ENCODE measurements around the gene TRIM69. TPM values are rescaled to one million over a fixed set of nuclear protein-coding genes. Genes with fewer than 3 reads are reported as not detected.

Gene TRIM69
- total RNA-seq, 1 experiment from 2014 or later: 22.7 TPM

DNA sequence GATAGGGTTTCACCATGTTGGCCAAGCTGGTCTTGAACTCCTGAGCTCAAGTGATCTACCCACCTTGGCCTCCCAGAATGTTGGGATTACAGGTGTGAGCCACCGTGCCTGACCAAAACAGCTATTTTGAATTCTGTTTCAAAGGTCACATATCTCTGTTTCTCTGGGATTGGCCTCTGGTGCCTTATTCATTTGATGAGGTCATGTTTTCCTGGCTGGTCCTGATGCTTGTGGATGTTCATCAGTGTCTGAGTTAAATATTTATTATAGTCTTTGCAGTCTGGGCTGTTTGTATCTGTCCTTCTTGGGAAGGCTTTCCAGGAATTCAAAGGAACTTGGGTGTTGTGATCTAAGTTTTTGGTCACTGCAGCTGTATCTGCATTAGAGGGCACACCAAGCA, 30.3 kb upstream of the TRIM69 start:
- Histone ChIP-seq H3K4me1 (ENCODE audit: low read length) (peaks cover 11% of the 10 kb centered on the region), H3K9ac (ENCODE audit: low read length) (no peak overlapping the region), H3K27me3 (ENCODE audit: low read length) (no peaks in the 10 kb centered on the region), H3K4me3 (ENCODE audit: low read length) (no peak overlapping the region), H3K9me3 (ENCODE audit: low read length) (no peaks in the 10 kb centered on the region), H3K79me2 (ENCODE audit: low read length) (peaks cover 4% of the 10 kb centered on the region), H3K9me2 (replicated peaks; ENCODE audit: insufficient read depth, low read length) (no peaks in the 10 kb centered on the region), H4K20me1 (ENCODE audit: insufficient read depth, low read depth, low read length) (no peaks in the 10 kb centered on the region), H2AFZ (ENCODE audit: low read length) (no peak overlapping the region), H3K4me2 (ENCODE audit: low read depth, low read length, poor library complexity, severe bottlenecking) (no peak overlapping the region), H3K36me3 (ENCODE audit: insufficient read depth, low read length) (no peaks in the 10 kb centered on the region), H3K27ac (ENCODE audit: low read length) (no peak overlapping the region)
- no peak for DNase-seq

DNA sequence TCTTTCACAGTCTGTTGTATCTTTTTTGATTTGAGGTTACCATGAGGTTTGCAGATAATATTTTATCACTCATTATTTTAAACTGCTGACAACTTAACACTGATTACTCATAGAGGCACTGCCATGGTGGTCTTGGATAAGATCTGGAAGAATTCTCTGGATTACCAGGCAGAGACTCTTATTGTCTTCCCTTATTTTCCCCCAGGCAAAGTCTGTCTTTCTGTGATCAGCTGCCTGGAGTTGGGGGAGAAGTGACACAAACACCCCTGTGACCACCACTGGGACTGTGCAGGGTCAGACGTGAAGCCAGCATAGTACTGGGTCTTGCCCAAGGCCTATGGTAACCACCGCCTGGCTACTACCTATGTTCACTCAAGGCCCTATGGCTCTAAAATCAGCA, 29.9 kb upstream of the TRIM69 start:
- H3K27me3 ChIP-seq (ENCODE audit: low read length): no peaks in the 10 kb centered on the region
- H3K79me2 ChIP-seq (ENCODE audit: low read length): peaks cover 6% of the 10 kb centered on the region
- H3K4me3 ChIP-seq (ENCODE audit: low read length): no peak overlapping the region
- no peaks in the 10 kb centered on the region for H3K9me3 ChIP-seq (ENCODE audit: low read length)
- peaks cover 11% of the 10 kb centered on the region for H3K4me1 ChIP-seq (ENCODE audit: low read length)
- H3K9ac ChIP-seq (ENCODE audit: low read length): no peak overlapping the region
- H3K27ac ChIP-seq (ENCODE audit: low read length): no peak overlapping the region
- H3K4me2 ChIP-seq (ENCODE audit: low read depth, low read length, poor library complexity, severe bottlenecking): no peak overlapping the region
- H3K9me2 ChIP-seq (replicated peaks; ENCODE audit: insufficient read depth, low read length): no peaks in the 10 kb centered on the region
- peaks cover under 1% of the 10 kb centered on the region; the same call in 1 of the 2 replicates for H4K20me1 ChIP-seq (ENCODE audit: insufficient read depth, low read depth, low read length)
- no peaks in the 10 kb centered on the region for H3K36me3 ChIP-seq (ENCODE audit: insufficient read depth, low read length)
- no peak overlapping the region for H2AFZ ChIP-seq (ENCODE audit: low read length)
- DNase-seq: no peak

DNA sequence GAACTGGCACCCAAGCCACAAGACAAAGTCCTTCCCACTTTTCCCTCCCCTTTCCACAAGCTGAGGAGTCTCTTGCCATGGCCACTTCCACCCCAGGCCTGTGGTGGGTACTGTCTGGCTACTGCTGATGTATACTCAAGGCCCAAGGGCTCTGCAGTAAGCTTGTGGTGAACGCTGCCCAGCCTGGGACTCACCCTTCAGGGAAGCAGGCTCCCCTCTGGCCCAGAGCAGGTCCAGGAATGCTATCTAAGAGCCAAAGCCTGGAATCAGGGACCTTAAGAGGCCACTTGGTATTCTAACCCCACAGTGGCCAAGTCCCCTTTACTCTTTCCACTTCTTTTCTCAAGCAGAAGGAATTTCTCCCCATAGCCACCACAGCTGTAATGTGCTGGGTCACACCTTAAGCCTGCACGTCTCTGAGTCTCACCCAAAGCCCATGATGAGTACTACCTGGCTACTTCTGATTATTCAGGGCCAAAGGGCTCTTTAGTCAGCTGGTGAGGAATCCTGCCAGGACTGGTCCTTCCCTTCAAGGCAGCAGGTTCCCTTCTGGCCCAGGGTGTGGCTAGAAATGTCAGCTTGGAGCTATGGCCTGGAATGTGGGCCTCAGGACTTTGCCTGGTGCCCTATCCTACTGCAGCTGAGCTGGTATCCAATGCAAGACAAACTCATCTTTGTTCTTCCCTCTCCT, 29.2 kb upstream of the TRIM69 start:
- H3K9me2 ChIP-seq (replicated peaks; ENCODE audit: insufficient read depth, low read length): no peaks in the 10 kb centered on the region
- no peak overlapping the region for H3K4me2 ChIP-seq (ENCODE audit: low read depth, low read length, poor library complexity, severe bottlenecking)
- H3K9ac ChIP-seq (ENCODE audit: low read length): no peak overlapping the region
- H3K9me3 ChIP-seq (ENCODE audit: low read length): no peaks in the 10 kb centered on the region
- no peak overlapping the region for H3K27ac ChIP-seq (ENCODE audit: low read length)
- no peak overlapping the region for H3K4me3 ChIP-seq (ENCODE audit: low read length)
- H2AFZ ChIP-seq (ENCODE audit: low read length): no peak overlapping the region
- peaks cover 1% of the 10 kb centered on the region for H3K36me3 ChIP-seq (ENCODE audit: insufficient read depth, low read length)
- H3K79me2 ChIP-seq (ENCODE audit: low read length): peaks cover 13% of the 10 kb centered on the region
- H4K20me1 ChIP-seq (ENCODE audit: insufficient read depth, low read depth, low read length): peaks cover 7% of the 10 kb centered on the region
- H3K4me1 ChIP-seq (ENCODE audit: low read length): peaks cover 11% of the 10 kb centered on the region
- no peak for DNase-seq
- no peaks in the 10 kb centered on the region for H3K27me3 ChIP-seq (ENCODE audit: low read length)

DNA sequence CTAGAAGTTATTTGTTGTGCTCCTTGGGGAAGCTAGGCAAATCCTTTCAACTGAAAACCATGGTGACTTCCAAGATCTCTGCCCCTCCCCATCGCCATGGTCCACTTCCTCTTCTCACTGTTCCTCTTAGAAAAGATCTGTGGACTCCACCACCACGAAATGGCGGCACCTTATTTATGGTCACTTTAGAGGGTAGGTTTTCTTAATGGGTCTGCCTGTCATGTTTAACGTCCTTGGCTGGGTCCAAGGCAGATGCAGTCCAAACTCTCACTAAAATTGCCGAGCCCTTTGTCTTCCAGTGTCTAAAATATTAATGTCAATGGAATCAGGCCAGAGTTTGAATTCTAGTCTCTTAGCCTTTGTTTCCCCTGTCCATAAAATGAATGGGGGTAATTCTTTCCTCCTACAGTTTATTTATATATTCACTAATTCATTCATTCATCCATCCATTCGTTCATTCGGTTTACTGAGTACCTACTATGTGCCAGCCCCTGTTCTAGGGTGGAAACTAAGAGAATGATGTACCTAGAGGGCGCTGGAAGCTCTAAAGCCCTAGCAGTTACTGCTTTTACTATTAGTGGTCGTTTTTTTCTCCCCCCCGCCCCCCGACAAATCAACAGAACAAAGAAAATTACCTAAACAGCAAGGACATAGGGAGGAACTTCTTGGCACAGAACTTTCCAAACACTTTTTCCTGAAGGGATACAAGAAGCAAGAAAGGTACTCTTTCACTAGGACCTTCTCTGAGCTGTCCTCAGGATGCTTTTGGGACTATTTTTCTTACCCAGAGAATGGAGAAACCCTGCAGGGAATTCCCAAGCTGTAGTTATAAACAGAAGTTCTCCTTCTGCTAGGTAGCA, 25.9 kb upstream of the TRIM69 start:
- peaks cover 47% of the 10 kb centered on the region for H3K79me2 ChIP-seq (ENCODE audit: low read length)

DNA sequence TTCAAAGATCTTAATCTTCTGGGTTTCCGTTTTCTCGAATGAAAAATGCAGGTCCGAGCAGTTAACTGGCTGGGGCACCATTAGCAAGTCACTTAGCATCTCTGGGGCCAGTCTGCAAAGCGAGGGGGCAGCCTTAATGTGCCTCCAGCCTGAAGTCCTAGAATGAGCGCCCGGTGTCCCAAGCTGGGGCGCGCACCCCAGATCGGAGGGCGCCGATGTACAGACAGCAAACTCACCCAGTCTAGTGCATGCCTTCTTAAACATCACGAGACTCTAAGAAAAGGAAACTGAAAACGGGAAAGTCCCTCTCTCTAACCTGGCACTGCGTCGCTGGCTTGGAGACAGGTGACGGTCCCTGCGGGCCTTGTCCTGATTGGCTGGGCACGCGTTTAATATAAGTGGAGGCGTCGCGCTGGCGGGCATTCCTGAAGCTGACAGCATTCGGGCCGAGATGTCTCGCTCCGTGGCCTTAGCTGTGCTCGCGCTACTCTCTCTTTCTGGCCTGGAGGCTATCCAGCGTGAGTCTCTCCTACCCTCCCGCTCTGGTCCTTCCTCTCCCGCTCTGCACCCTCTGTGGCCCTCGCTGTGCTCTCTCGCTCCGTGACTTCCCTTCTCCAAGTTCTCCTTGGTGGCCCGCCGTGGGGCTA, 25.1 kb upstream of the TRIM69 start, which contains the start of the genes B2M and PATL2:
Gene B2M (plus strand): TSS at position 422 of the 647 bp plus-strand sequence. CDS start 30 bp downstream, at position 452.
Gene PATL2 (minus strand): TSS at position 228 of the 647 bp plus-strand sequence. CDS start 34,833 bp downstream, outside the sequence.
- peak within 1 kb of the TSS; percentile 64 for H2AFZ ChIP-seq (ENCODE audit: low read length)
- peak; percentile 98 for DNase-seq
- peaks cover 46% of the 10 kb centered on the region for H3K4me1 ChIP-seq (ENCODE audit: low read length)
- peaks cover 43% of the 10 kb centered on the region for H4K20me1 ChIP-seq (ENCODE audit: insufficient read depth, low read depth, low read length)
- peaks cover 52% of the 10 kb centered on the region for H3K79me2 ChIP-seq (ENCODE audit: low read length)
- peak within 1 kb of the TSS; percentile 95 for H3K27ac ChIP-seq (ENCODE audit: low read length)
- H3K4me2 ChIP-seq (ENCODE audit: low read depth, low read length, poor library complexity, severe bottlenecking): peak within 1 kb of the TSS; percentile 96
- no peaks in the 10 kb centered on the region for H3K9me2 ChIP-seq (replicated peaks; ENCODE audit: insufficient read depth, low read length)
- peaks cover 37% of the 10 kb centered on the region for H3K36me3 ChIP-seq (ENCODE audit: insufficient read depth, low read length)
- no peaks in the 10 kb centered on the region for H3K9me3 ChIP-seq (ENCODE audit: low read length)
- peak within 1 kb of the TSS; percentile 98 for H3K4me3 ChIP-seq (ENCODE audit: low read length)
- peak within 1 kb of the TSS; percentile 100 for H3K9ac ChIP-seq (ENCODE audit: low read length)
- H3K27me3 ChIP-seq (ENCODE audit: low read length): no peaks in the 10 kb centered on the region

More for the DNA sequence above, 25.9 kb upstream of the TRIM69 start:
- H4K20me1 ChIP-seq (ENCODE audit: insufficient read depth, low read depth, low read length): peaks cover 38% of the 10 kb centered on the region
- H3K27ac ChIP-seq (ENCODE audit: low read length): peak overlapping the region; percentile 95
- peak; percentile 87 for DNase-seq
- H3K9me3 ChIP-seq (ENCODE audit: low read length): no peaks in the 10 kb centered on the region
- no peaks in the 10 kb centered on the region for H3K27me3 ChIP-seq (ENCODE audit: low read length)
- H3K4me2 ChIP-seq (ENCODE audit: low read depth, low read length, poor library complexity, severe bottlenecking): peak overlapping the region; percentile 96
- H3K4me1 ChIP-seq (ENCODE audit: low read length): peaks cover 39% of the 10 kb centered on the region
- peaks cover 29% of the 10 kb centered on the region for H3K36me3 ChIP-seq (ENCODE audit: insufficient read depth, low read length)
- H3K9me2 ChIP-seq (replicated peaks; ENCODE audit: insufficient read depth, low read length): no peaks in the 10 kb centered on the region
- H2AFZ ChIP-seq (ENCODE audit: low read length): peak overlapping the region; percentile 64
- H3K9ac ChIP-seq (ENCODE audit: low read length): peak overlapping the region; percentile 100
- peak overlapping the region; percentile 98 for H3K4me3 ChIP-seq (ENCODE audit: low read length)

DNA sequence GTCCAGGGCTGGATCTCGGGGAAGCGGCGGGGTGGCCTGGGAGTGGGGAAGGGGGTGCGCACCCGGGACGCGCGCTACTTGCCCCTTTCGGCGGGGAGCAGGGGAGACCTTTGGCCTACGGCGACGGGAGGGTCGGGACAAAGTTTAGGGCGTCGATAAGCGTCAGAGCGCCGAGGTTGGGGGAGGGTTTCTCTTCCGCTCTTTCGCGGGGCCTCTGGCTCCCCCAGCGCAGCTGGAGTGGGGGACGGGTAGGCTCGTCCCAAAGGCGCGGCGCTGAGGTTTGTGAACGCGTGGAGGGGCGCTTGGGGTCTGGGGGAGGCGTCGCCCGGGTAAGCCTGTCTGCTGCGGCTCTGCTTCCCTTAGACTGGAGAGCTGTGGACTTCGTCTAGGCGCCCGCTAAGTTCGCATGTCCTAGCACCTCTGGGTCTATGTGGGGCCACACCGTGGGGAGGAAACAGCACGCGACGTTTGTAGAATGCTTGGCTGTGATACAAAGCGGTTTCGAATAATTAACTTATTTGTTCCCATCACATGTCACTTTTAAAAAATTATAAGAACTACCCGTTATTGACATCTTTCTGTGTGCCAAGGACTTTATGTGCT, 24.5 kb upstream of the TRIM69 start:
- DNase-seq: peak; percentile 88
- H3K9me2 ChIP-seq (replicated peaks; ENCODE audit: insufficient read depth, low read length): no peaks in the 10 kb centered on the region
- H3K27ac ChIP-seq (ENCODE audit: low read length): peak overlapping the region; percentile 95
- no peak overlapping the region for H2AFZ ChIP-seq (ENCODE audit: low read length)
- peak overlapping the region; percentile 98 for H3K4me3 ChIP-seq (ENCODE audit: low read length)
- H3K4me1 ChIP-seq (ENCODE audit: low read length): peaks cover 53% of the 10 kb centered on the region
- peak overlapping the region; percentile 96 for H3K4me2 ChIP-seq (ENCODE audit: low read depth, low read length, poor library complexity, severe bottlenecking)
- no peaks in the 10 kb centered on the region for H3K9me3 ChIP-seq (ENCODE audit: low read length)
- peaks cover 52% of the 10 kb centered on the region for H3K79me2 ChIP-seq (ENCODE audit: low read length)
- no peaks in the 10 kb centered on the region for H3K27me3 ChIP-seq (ENCODE audit: low read length)
- H4K20me1 ChIP-seq (ENCODE audit: insufficient read depth, low read depth, low read length): peaks cover 43% of the 10 kb centered on the region
- H3K36me3 ChIP-seq (ENCODE audit: insufficient read depth, low read length): peaks cover 43% of the 10 kb centered on the region
- peak overlapping the region; percentile 100 for H3K9ac ChIP-seq (ENCODE audit: low read length)

DNA sequence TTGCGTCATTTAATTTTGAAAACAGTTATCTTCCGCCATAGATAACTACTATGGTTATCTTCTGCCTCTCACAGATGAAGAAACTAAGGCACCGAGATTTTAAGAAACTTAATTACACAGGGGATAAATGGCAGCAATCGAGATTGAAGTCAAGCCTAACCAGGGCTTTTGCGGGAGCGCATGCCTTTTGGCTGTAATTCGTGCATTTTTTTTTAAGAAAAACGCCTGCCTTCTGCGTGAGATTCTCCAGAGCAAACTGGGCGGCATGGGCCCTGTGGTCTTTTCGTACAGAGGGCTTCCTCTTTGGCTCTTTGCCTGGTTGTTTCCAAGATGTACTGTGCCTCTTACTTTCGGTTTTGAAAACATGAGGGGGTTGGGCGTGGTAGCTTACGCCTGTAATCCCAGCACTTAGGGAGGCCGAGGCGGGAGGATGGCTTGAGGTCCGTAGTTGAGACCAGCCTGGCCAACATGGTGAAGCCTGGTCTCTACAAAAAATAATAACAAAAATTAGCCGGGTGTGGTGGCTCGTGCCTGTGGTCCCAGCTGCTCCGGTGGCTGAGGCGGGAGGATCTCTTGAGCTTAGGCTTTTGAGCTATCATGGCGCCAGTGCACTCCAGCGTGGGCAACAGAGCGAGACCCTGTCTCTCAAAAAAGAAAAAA, 23.9 kb upstream of the TRIM69 start:
- Histone ChIP-seq H3K9me3 (ENCODE audit: low read length) (no peaks in the 10 kb centered on the region), H3K27ac (ENCODE audit: low read length) (peak overlapping the region; percentile 95), H3K27me3 (ENCODE audit: low read length) (no peaks in the 10 kb centered on the region), H3K9ac (ENCODE audit: low read length) (peak overlapping the region; percentile 100), H3K36me3 (ENCODE audit: insufficient read depth, low read length) (peaks cover 49% of the 10 kb centered on the region), H3K4me1 (ENCODE audit: low read length) (peaks cover 59% of the 10 kb centered on the region), H2AFZ (ENCODE audit: low read length) (no peak overlapping the region), H3K4me3 (ENCODE audit: low read length) (peak overlapping the region; percentile 98), H3K79me2 (ENCODE audit: low read length) (peaks cover 52% of the 10 kb centered on the region), H3K4me2 (ENCODE audit: low read depth, low read length, poor library complexity, severe bottlenecking) (peak overlapping the region; percentile 96), H3K9me2 (replicated peaks; ENCODE audit: insufficient read depth, low read length) (no peaks in the 10 kb centered on the region), H4K20me1 (ENCODE audit: insufficient read depth, low read depth, low read length) (peaks cover 43% of the 10 kb centered on the region)
- DNase-seq: peak; percentile 85
